Measurements from ENCODE around the gene OR13F1. TPM values are rescaled to one million over a fixed set of nuclear protein-coding genes. Genes with fewer than 3 reads are reported as not detected.

Gene OR13F1
- total and polyA plus RNA-seq, 10 of the 15 experiments (the other 5 are each of a cell fraction or from before 2014, with no cell fraction given) = not detected

Other genes starting within 250 kb of the OR13F1 start
Only the 7 nearest of the 8 such genes appear.
- gene OR13C4, start 22.9 kb downstream of the OR13F1 start, total RNA-seq (2014; rRNA removed) = 0.17 TPM in 1 of 2 replicates, not detected in the other
- gene OR13C4, start 22.9 kb downstream of the OR13F1 start, total RNA-seq (2014; rRNA removed; fragmentation: Illumina TruSeq; extraction: Trizol) = not detected in 2 replicates
- not detected in 2 replicates for gene OR13C4, start 22.9 kb downstream of the OR13F1 start, total RNA-seq (2021)
- gene OR13C4, start 22.9 kb downstream of the OR13F1 start, polyA plus RNA-seq (2011; rRNA removed) = 0.26 and 0.85 TPM in 2 replicates
- not detected in 2 replicates for gene OR13C4, start 22.9 kb downstream of the OR13F1 start, polyA plus RNA-seq (2014; fragmentation: Illumina TruSeq; extraction: Trizol)
- not detected for gene OR13C4, start 22.9 kb downstream of the OR13F1 start, polyA plus RNA-seq (2014; fragmentation: Nextera tagmentation; extraction: Ambion mirVana)
- gene OR13C4, start 22.9 kb downstream of the OR13F1 start, polyA plus RNA-seq (2014; rRNA removed) = not detected in 2 replicates
- not detected for gene OR13C4, start 22.9 kb downstream of the OR13F1 start, polyA plus RNA-seq (2016; fragmentation: Nextera tagmentation; extraction: Ambion mirVana)
- gene OR13C3, start 32.6 kb downstream of the OR13F1 start, total RNA-seq (2014; rRNA removed) = not detected in 2 replicates
- not detected in 2 replicates for gene OR13C3, start 32.6 kb downstream of the OR13F1 start, total RNA-seq (2014; rRNA removed; fragmentation: Illumina TruSeq; extraction: Trizol)
- not detected in 2 replicates for gene OR13C3, start 32.6 kb downstream of the OR13F1 start, total RNA-seq (2021)
- gene OR13C3, start 32.6 kb downstream of the OR13F1 start, polyA plus RNA-seq (2011; rRNA removed) = 0.87 and 1.1 TPM in 2 replicates
- not detected in 2 replicates for gene OR13C3, start 32.6 kb downstream of the OR13F1 start, polyA plus RNA-seq (2014; fragmentation: Illumina TruSeq; extraction: Trizol)
- not detected for gene OR13C3, start 32.6 kb downstream of the OR13F1 start, polyA plus RNA-seq (2014; fragmentation: Nextera tagmentation; extraction: Ambion mirVana)
- gene OR13C3, start 32.6 kb downstream of the OR13F1 start, polyA plus RNA-seq (2014; rRNA removed) = not detected in 2 replicates
- not detected for gene OR13C3, start 32.6 kb downstream of the OR13F1 start, polyA plus RNA-seq (2016; fragmentation: Nextera tagmentation; extraction: Ambion mirVana)
- gene OR13C8, start 64.9 kb downstream of the OR13F1 start, total RNA-seq (2014; rRNA removed) = not detected in 2 replicates
- not detected in 2 replicates for gene OR13C8, start 64.9 kb downstream of the OR13F1 start, total RNA-seq (2014; rRNA removed; fragmentation: Illumina TruSeq; extraction: Trizol)
- not detected in 2 replicates for gene OR13C8, start 64.9 kb downstream of the OR13F1 start, total RNA-seq (2021)
- not detected in 2 replicates for gene OR13C8, start 64.9 kb downstream of the OR13F1 start, polyA plus RNA-seq (2011; rRNA removed)
- not detected in 2 replicates for gene OR13C8, start 64.9 kb downstream of the OR13F1 start, polyA plus RNA-seq (2014; fragmentation: Illumina TruSeq; extraction: Trizol)
- gene OR13C8, start 64.9 kb downstream of the OR13F1 start, polyA plus RNA-seq (2014; fragmentation: Nextera tagmentation; extraction: Ambion mirVana) = not detected
- not detected in 2 replicates for gene OR13C8, start 64.9 kb downstream of the OR13F1 start, polyA plus RNA-seq (2014; rRNA removed)
- not detected for gene OR13C8, start 64.9 kb downstream of the OR13F1 start, polyA plus RNA-seq (2016; fragmentation: Nextera tagmentation; extraction: Ambion mirVana)
- not detected in 2 replicates for gene OR13C5, start 95.2 kb downstream of the OR13F1 start, total RNA-seq (2014; rRNA removed)
- gene OR13C5, start 95.2 kb downstream of the OR13F1 start, total RNA-seq (2014; rRNA removed; fragmentation: Illumina TruSeq; extraction: Trizol) = not detected in 2 replicates
- not detected in 2 replicates for gene OR13C5, start 95.2 kb downstream of the OR13F1 start, total RNA-seq (2021)
- gene OR13C5, start 95.2 kb downstream of the OR13F1 start, polyA plus RNA-seq (2011; rRNA removed) = 0.52 and 0.58 TPM in 2 replicates
- not detected in 2 replicates for gene OR13C5, start 95.2 kb downstream of the OR13F1 start, polyA plus RNA-seq (2014; fragmentation: Illumina TruSeq; extraction: Trizol)
- gene OR13C5, start 95.2 kb downstream of the OR13F1 start, polyA plus RNA-seq (2014; fragmentation: Nextera tagmentation; extraction: Ambion mirVana) = not detected
- not detected in 2 replicates for gene OR13C5, start 95.2 kb downstream of the OR13F1 start, polyA plus RNA-seq (2014; rRNA removed)
- gene OR13C5, start 95.2 kb downstream of the OR13F1 start, polyA plus RNA-seq (2016; fragmentation: Nextera tagmentation; extraction: Ambion mirVana) = not detected
- gene OR13C2, start 101.4 kb downstream of the OR13F1 start, total RNA-seq (2014; rRNA removed) = not detected in 2 replicates
- gene OR13C2, start 101.4 kb downstream of the OR13F1 start, total RNA-seq (2014; rRNA removed; fragmentation: Illumina TruSeq; extraction: Trizol) = not detected in 2 replicates
- not detected in 2 replicates for gene OR13C2, start 101.4 kb downstream of the OR13F1 start, total RNA-seq (2021)
- gene OR13C2, start 101.4 kb downstream of the OR13F1 start, polyA plus RNA-seq (2011; rRNA removed) = 0.11 TPM in 1 of 2 replicates, not detected in the other
- gene OR13C2, start 101.4 kb downstream of the OR13F1 start, polyA plus RNA-seq (2014; fragmentation: Illumina TruSeq; extraction: Trizol) = not detected in 2 replicates
- not detected for gene OR13C2, start 101.4 kb downstream of the OR13F1 start, polyA plus RNA-seq (2014; fragmentation: Nextera tagmentation; extraction: Ambion mirVana)
- gene OR13C2, start 101.4 kb downstream of the OR13F1 start, polyA plus RNA-seq (2014; rRNA removed) = not detected in 2 replicates
- not detected for gene OR13C2, start 101.4 kb downstream of the OR13F1 start, polyA plus RNA-seq (2016; fragmentation: Nextera tagmentation; extraction: Ambion mirVana)
- gene OR13C9, start 113.9 kb downstream of the OR13F1 start, total RNA-seq (2014; rRNA removed) = not detected in 2 replicates
- gene OR13C9, start 113.9 kb downstream of the OR13F1 start, total RNA-seq (2014; rRNA removed; fragmentation: Illumina TruSeq; extraction: Trizol) = not detected in 2 replicates
- gene OR13C9, start 113.9 kb downstream of the OR13F1 start, total RNA-seq (2021) = not detected in 2 replicates
- not detected in 2 replicates for gene OR13C9, start 113.9 kb downstream of the OR13F1 start, polyA plus RNA-seq (2011; rRNA removed)
- gene OR13C9, start 113.9 kb downstream of the OR13F1 start, polyA plus RNA-seq (2014; fragmentation: Illumina TruSeq; extraction: Trizol) = not detected in 2 replicates
- gene OR13C9, start 113.9 kb downstream of the OR13F1 start, polyA plus RNA-seq (2014; fragmentation: Nextera tagmentation; extraction: Ambion mirVana) = not detected
- gene OR13C9, start 113.9 kb downstream of the OR13F1 start, polyA plus RNA-seq (2014; rRNA removed) = not detected in 2 replicates
- gene OR13C9, start 113.9 kb downstream of the OR13F1 start, polyA plus RNA-seq (2016; fragmentation: Nextera tagmentation; extraction: Ambion mirVana) = not detected
- not detected in 2 replicates for gene OR13D1, start 190.3 kb downstream of the OR13F1 start, total RNA-seq (2014; rRNA removed)
- gene OR13D1, start 190.3 kb downstream of the OR13F1 start, total RNA-seq (2014; rRNA removed; fragmentation: Illumina TruSeq; extraction: Trizol) = not detected in 2 replicates
- not detected in 2 replicates for gene OR13D1, start 190.3 kb downstream of the OR13F1 start, total RNA-seq (2021)
- gene OR13D1, start 190.3 kb downstream of the OR13F1 start, polyA plus RNA-seq (2011; rRNA removed) = not detected in 2 replicates
- not detected in 2 replicates for gene OR13D1, start 190.3 kb downstream of the OR13F1 start, polyA plus RNA-seq (2014; fragmentation: Illumina TruSeq; extraction: Trizol)
- gene OR13D1, start 190.3 kb downstream of the OR13F1 start, polyA plus RNA-seq (2014; fragmentation: Nextera tagmentation; extraction: Ambion mirVana) = not detected
- not detected in 2 replicates for gene OR13D1, start 190.3 kb downstream of the OR13F1 start, polyA plus RNA-seq (2014; rRNA removed)
- not detected for gene OR13D1, start 190.3 kb downstream of the OR13F1 start, polyA plus RNA-seq (2016; fragmentation: Nextera tagmentation; extraction: Ambion mirVana)

All from GM12878 (cell line).